Measurements from ENCODE around the gene TCF7.

Gene TCF7

GRCh38 chr5:134082264-134082992, 32.1 kb upstream of the TCF7 start:
- Histone ChIP-seq H3K36me3 (ENCODE audit: control insufficient read depth, insufficient read depth, low read length) (no peaks in the 10 kb centered on the region), H3K4me3 (ENCODE audit: low read depth, low read length) (no peak overlapping the region), H3K9ac (ENCODE audit: low read depth, low read length) (no peak overlapping the region), H3K27ac (ENCODE audit: low read depth, low read length) (no peak overlapping the region), H3K27me3 (ENCODE audit: control insufficient read depth, insufficient read depth, low read length) (no peaks in the 10 kb centered on the region), H3K9me3 (ENCODE audit: control insufficient read depth, insufficient read depth, low read length) (no peaks in the 10 kb centered on the region), H3K4me1 (ENCODE audit: control insufficient read depth, insufficient read depth, low read length) (no peaks in the 10 kb centered on the region)

- H3K4me1 ChIP-seq (ENCODE audit: control insufficient read depth, insufficient read depth, low read length): no peaks in the 10 kb centered on the region
- H3K27me3 ChIP-seq (ENCODE audit: control insufficient read depth, insufficient read depth, low read length): no peaks in the 10 kb centered on the region
- no peaks in the 10 kb centered on the region for H3K36me3 ChIP-seq (ENCODE audit: control insufficient read depth, insufficient read depth, low read length)
- H3K9ac ChIP-seq (ENCODE audit: low read depth, low read length): no peak overlapping the region
- H3K27ac ChIP-seq (ENCODE audit: low read depth, low read length): no peak overlapping the region
- H3K9me3 ChIP-seq (ENCODE audit: control insufficient read depth, insufficient read depth, low read length): no peaks in the 10 kb centered on the region
- H3K4me3 ChIP-seq (ENCODE audit: low read depth, low read length): no peak overlapping the region
Measured at GRCh38 chr5:134083517-134083916, 31.0 kb upstream of the TCF7 start.

GRCh38 chr5:134084022-134084565, 30.4 kb upstream of the TCF7 start:
- no peak overlapping the region for H3K27ac ChIP-seq (ENCODE audit: low read depth, low read length)

GRCh38 chr5:134084570-134084969, 29.9 kb upstream of the TCF7 start:
- no peaks in the 10 kb centered on the region for H3K9me3 ChIP-seq (ENCODE audit: control insufficient read depth, insufficient read depth, low read length)
- no peak overlapping the region for H3K4me3 ChIP-seq (ENCODE audit: low read depth, low read length)
- H3K27me3 ChIP-seq (ENCODE audit: control insufficient read depth, insufficient read depth, low read length): no peaks in the 10 kb centered on the region
- H3K27ac ChIP-seq (ENCODE audit: low read depth, low read length): no peak overlapping the region
- no peak overlapping the region for H3K9ac ChIP-seq (ENCODE audit: low read depth, low read length)
- no peaks in the 10 kb centered on the region for H3K36me3 ChIP-seq (ENCODE audit: control insufficient read depth, insufficient read depth, low read length)
- H3K4me1 ChIP-seq (ENCODE audit: control insufficient read depth, insufficient read depth, low read length): no peaks in the 10 kb centered on the region

More at GRCh38 chr5:134084022-134084565, 30.4 kb upstream of the TCF7 start:
- Histone ChIP-seq H3K4me1 (ENCODE audit: control insufficient read depth, insufficient read depth, low read length) (no peaks in the 10 kb centered on the region), H3K27me3 (ENCODE audit: control insufficient read depth, insufficient read depth, low read length) (no peaks in the 10 kb centered on the region), H3K9ac (ENCODE audit: low read depth, low read length) (no peak overlapping the region), H3K9me3 (ENCODE audit: control insufficient read depth, insufficient read depth, low read length) (no peaks in the 10 kb centered on the region), H3K36me3 (ENCODE audit: control insufficient read depth, insufficient read depth, low read length) (no peaks in the 10 kb centered on the region), H3K4me3 (ENCODE audit: low read depth, low read length) (no peak overlapping the region)

GRCh38 chr5:134085411-134085810, 29.1 kb upstream of the TCF7 start:
- H3K36me3 ChIP-seq (ENCODE audit: control insufficient read depth, insufficient read depth, low read length): no peaks in the 10 kb centered on the region

GRCh38 chr5:134086225-134086942, 28.1 kb upstream of the TCF7 start:
- no peaks in the 10 kb centered on the region for H3K4me1 ChIP-seq (ENCODE audit: control insufficient read depth, insufficient read depth, low read length)
- H3K9ac ChIP-seq (ENCODE audit: low read depth, low read length): no peak overlapping the region
- H3K36me3 ChIP-seq (ENCODE audit: control insufficient read depth, insufficient read depth, low read length): no peaks in the 10 kb centered on the region
- H3K27me3 ChIP-seq (ENCODE audit: control insufficient read depth, insufficient read depth, low read length): no peaks in the 10 kb centered on the region
- H3K9me3 ChIP-seq (ENCODE audit: control insufficient read depth, insufficient read depth, low read length): no peaks in the 10 kb centered on the region
- no peak overlapping the region for H3K27ac ChIP-seq (ENCODE audit: low read depth, low read length)
- no peak overlapping the region for H3K4me3 ChIP-seq (ENCODE audit: low read depth, low read length)

More at GRCh38 chr5:134085411-134085810, 29.1 kb upstream of the TCF7 start:
- H3K4me1 ChIP-seq (ENCODE audit: control insufficient read depth, insufficient read depth, low read length): no peaks in the 10 kb centered on the region
- no peaks in the 10 kb centered on the region for H3K27me3 ChIP-seq (ENCODE audit: control insufficient read depth, insufficient read depth, low read length)
- H3K4me3 ChIP-seq (ENCODE audit: low read depth, low read length): no peak overlapping the region
- H3K9me3 ChIP-seq (ENCODE audit: control insufficient read depth, insufficient read depth, low read length): no peaks in the 10 kb centered on the region
- H3K27ac ChIP-seq (ENCODE audit: low read depth, low read length): no peak overlapping the region
- H3K9ac ChIP-seq (ENCODE audit: low read depth, low read length): no peak overlapping the region

- Histone ChIP-seq H3K9me3 (ENCODE audit: control insufficient read depth, insufficient read depth, low read length) (no peaks in the 10 kb centered on the region), H3K36me3 (ENCODE audit: control insufficient read depth, insufficient read depth, low read length) (no peaks in the 10 kb centered on the region), H3K4me3 (ENCODE audit: low read depth, low read length) (no peak overlapping the region), H3K4me1 (ENCODE audit: control insufficient read depth, insufficient read depth, low read length) (no peaks in the 10 kb centered on the region), H3K27ac (ENCODE audit: low read depth, low read length) (no peak overlapping the region), H3K27me3 (ENCODE audit: control insufficient read depth, insufficient read depth, low read length) (no peaks in the 10 kb centered on the region), H3K9ac (ENCODE audit: low read depth, low read length) (no peak overlapping the region)
Measured at GRCh38 chr5:134086943-134087305, 27.6 kb upstream of the TCF7 start.

- no peak overlapping the region for H3K9ac ChIP-seq (ENCODE audit: low read depth, low read length)
- no peaks in the 10 kb centered on the region for H3K27me3 ChIP-seq (ENCODE audit: control insufficient read depth, insufficient read depth, low read length)
- no peaks in the 10 kb centered on the region for H3K9me3 ChIP-seq (ENCODE audit: control insufficient read depth, insufficient read depth, low read length)
- H3K27ac ChIP-seq (ENCODE audit: low read depth, low read length): no peak overlapping the region
- H3K4me3 ChIP-seq (ENCODE audit: low read depth, low read length): no peak overlapping the region
- H3K4me1 ChIP-seq (ENCODE audit: control insufficient read depth, insufficient read depth, low read length): no peaks in the 10 kb centered on the region
- H3K36me3 ChIP-seq (ENCODE audit: control insufficient read depth, insufficient read depth, low read length): no peaks in the 10 kb centered on the region
Measured at GRCh38 chr5:134088291-134088690, 26.2 kb upstream of the TCF7 start.

GRCh38 chr5:134088994-134089560, 25.4 kb upstream of the TCF7 start:
- no peak overlapping the region for H3K27ac ChIP-seq (ENCODE audit: low read depth, low read length)
- H3K9ac ChIP-seq (ENCODE audit: low read depth, low read length): no peak overlapping the region
- no peaks in the 10 kb centered on the region for H3K9me3 ChIP-seq (ENCODE audit: control insufficient read depth, insufficient read depth, low read length)
- no peaks in the 10 kb centered on the region for H3K27me3 ChIP-seq (ENCODE audit: control insufficient read depth, insufficient read depth, low read length)
- H3K4me3 ChIP-seq (ENCODE audit: low read depth, low read length): no peak overlapping the region
- no peaks in the 10 kb centered on the region for H3K36me3 ChIP-seq (ENCODE audit: control insufficient read depth, insufficient read depth, low read length)
- no peaks in the 10 kb centered on the region for H3K4me1 ChIP-seq (ENCODE audit: control insufficient read depth, insufficient read depth, low read length)

GRCh38 chr5:134090522-134090921, 24.0 kb upstream of the TCF7 start:
- no peaks in the 10 kb centered on the region for H3K9me3 ChIP-seq (ENCODE audit: control insufficient read depth, insufficient read depth, low read length)
- no peak overlapping the region for H3K27ac ChIP-seq (ENCODE audit: low read depth, low read length)
- H3K4me1 ChIP-seq (ENCODE audit: control insufficient read depth, insufficient read depth, low read length): peaks cover 1% of the 10 kb centered on the region; the same call in 1 of the 2 replicates
- no peak overlapping the region for H3K4me3 ChIP-seq (ENCODE audit: low read depth, low read length)
- H3K36me3 ChIP-seq (ENCODE audit: control insufficient read depth, insufficient read depth, low read length): no peaks in the 10 kb centered on the region
- H3K9ac ChIP-seq (ENCODE audit: low read depth, low read length): no peak overlapping the region
- H3K27me3 ChIP-seq (ENCODE audit: control insufficient read depth, insufficient read depth, low read length): no peaks in the 10 kb centered on the region

GRCh38 chr5:134091626-134092121, 22.8 kb upstream of the TCF7 start:
- no peak overlapping the region for H3K9ac ChIP-seq (ENCODE audit: low read depth, low read length)
- H3K36me3 ChIP-seq (ENCODE audit: control insufficient read depth, insufficient read depth, low read length): no peaks in the 10 kb centered on the region
- no peaks in the 10 kb centered on the region for H3K9me3 ChIP-seq (ENCODE audit: control insufficient read depth, insufficient read depth, low read length)
- H3K4me3 ChIP-seq (ENCODE audit: low read depth, low read length): no peak overlapping the region
- H3K27me3 ChIP-seq (ENCODE audit: control insufficient read depth, insufficient read depth, low read length): no peaks in the 10 kb centered on the region; the same call in 1 of the 2 replicates
- H3K27ac ChIP-seq (ENCODE audit: low read depth, low read length): no peak overlapping the region
- H3K4me1 ChIP-seq (ENCODE audit: control insufficient read depth, insufficient read depth, low read length): peaks cover 6% of the 10 kb centered on the region; the same call in 1 of the 2 replicates

Data from HUES48 (cell line).